Peyer's patch (tissue), 4 donors: ENCODE results near the gene ASPDH.

Source experiments
- CTCF ChIP-seq, 6 experiments: fragments of 450-650 bp in 4 of 6; fragments of 200-600 bp in 2 of 6; sonication (generic) in 1 of 6; IDR thresholded peaks; one replicate each; pipeline ENCODE4 v1.5.1; 2017 to 2019; ENCODE audit warnings: antibody characterized with exemption in 6 of 6, mild to moderate bottlenecking in 3 of 6, moderate library complexity in 1 of 6
- POLR2A ChIP-seq, 2 donors: fragments of 450-650 bp; IDR thresholded peaks; one replicate each; pipeline ENCODE4 v1.5.1; 2017; ENCODE audit warnings: antibody characterized with exemption in 2 of 2, mild to moderate bottlenecking in 2 of 2, moderate library complexity in 2 of 2

GRCh38 chr19:50562329-50562728 lies 48.6 kb upstream of the ASPDH start:
- no peak for TF ChIP-seq CTCF (IDR thresholded peaks at IDR 0.05)
- TF ChIP-seq POLR2A (IDR thresholded peaks at IDR 0.05) = no peak
